ENCODE data around the gene PPP3CA. TPM values are rescaled to one million over a fixed set of nuclear protein-coding genes. Genes with fewer than 3 reads are reported as not detected.

PPP3CA gene
- total and polyA plus RNA-seq, 3 donors from 2014 or later, result 19.1 to 44.5 (median 39.1) TPM

DNA sequence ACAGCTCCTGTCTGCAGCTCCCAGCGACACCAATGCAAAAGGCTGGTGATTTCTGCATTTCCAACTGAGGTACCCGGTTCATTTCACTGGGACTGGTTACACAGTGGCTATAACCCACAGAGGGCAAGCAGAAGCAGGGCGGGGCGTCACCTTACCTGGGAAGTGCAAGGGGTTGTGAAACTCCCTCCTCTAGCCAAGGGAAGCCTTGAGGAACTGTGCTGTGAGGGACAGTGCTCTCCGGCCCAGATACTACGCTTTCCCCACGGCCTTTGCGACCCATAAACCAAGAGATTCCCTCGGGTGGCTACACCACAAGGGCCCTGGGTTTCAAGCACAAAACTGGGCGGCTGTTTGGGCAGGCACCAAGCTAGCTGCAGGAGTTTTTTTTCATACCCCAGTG lies 218.9 kb downstream of the PPP3CA start:
- Histone ChIP-seq H3K36me3 (ENCODE audit: low read depth, missing control alignments) (no peaks in the 10 kb centered on the region), H3K4me3 (no peak overlapping the region), H3K4me1 (no peaks in the 10 kb centered on the region), H3K27ac (no peak overlapping the region), H3K27me3 (no peaks in the 10 kb centered on the region), H3K9me3 (no peaks in the 10 kb centered on the region)
- TF ChIP-seq, protein P1, sequence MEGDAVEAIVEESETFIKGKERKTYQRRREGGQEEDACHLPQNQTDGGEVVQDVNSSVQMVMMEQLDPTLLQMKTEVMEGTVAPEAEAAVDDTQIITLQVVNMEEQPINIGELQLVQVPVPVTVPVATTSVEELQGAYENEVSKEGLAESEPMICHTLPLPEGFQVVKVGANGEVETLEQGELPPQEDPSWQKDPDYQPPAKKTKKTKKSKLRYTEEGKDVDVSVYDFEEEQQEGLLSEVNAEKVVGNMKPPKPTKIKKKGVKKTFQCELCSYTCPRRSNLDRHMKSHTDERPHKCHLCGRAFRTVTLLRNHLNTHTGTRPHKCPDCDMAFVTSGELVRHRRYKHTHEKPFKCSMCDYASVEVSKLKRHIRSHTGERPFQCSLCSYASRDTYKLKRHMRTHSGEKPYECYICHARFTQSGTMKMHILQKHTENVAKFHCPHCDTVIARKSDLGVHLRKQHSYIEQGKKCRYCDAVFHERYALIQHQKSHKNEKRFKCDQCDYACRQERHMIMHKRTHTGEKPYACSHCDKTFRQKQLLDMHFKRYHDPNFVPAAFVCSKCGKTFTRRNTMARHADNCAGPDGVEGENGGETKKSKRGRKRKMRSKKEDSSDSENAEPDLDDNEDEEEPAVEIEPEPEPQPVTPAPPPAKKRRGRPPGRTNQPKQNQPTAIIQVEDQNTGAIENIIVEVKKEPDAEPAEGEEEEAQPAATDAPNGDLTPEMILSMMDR (IDR thresholded peaks at IDR 0.05), result no peak
- no peak for TF ChIP-seq POLR2A (IDR thresholded peaks at IDR 0.05)
- no peak for DNase-seq
- intact Hi-C loops (cut with DNase I; ENCODE audit: low total_unique reads), result no loop called here
- WGBS, 2 donors, result 96 to 97% methylated on average over 10 of the region's 10 CpGs

DNA sequence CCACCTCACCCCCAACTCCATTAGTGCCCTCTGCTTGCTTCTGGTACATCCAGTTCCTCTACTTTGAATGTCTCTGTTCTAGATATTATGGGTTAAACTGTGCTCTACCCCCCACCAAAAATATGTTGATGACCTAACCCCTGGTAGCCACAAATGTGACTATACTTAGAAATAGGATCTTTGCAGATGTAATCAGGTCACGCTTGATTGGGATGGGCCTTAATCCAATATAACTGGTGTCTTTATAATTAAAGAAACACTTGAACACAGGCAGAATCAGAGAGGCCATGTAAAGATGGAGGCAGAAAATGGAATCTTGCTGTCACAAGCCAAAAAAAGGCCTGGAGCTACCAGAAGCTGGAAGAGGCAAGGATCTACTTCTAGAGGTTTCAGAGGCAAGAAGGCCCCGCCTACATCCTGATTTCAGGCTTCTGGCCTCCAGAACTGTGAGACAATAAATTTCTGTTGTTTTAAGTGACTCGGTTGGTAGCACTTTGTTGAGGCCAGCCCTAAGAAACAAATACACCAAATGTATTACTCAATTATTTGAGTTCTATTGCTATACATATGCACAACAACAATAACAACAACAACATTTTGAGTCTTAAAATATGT lies 220.0 kb downstream of the PPP3CA start:
- Histone ChIP-seq H3K4me3 (no peak overlapping the region), H3K4me1 (no peaks in the 10 kb centered on the region), H3K27ac (no peak overlapping the region), H3K36me3 (ENCODE audit: low read depth, missing control alignments) (no peaks in the 10 kb centered on the region), H3K27me3 (no peaks in the 10 kb centered on the region), H3K9me3 (no peaks in the 10 kb centered on the region)
- intact Hi-C loops (cut with DNase I; ENCODE audit: low total_unique reads), result no loop called here
- TF ChIP-seq POLR2A (IDR thresholded peaks at IDR 0.05), result no peak
- TF ChIP-seq, protein P1 (IDR thresholded peaks at IDR 0.05), result no peak
- no peak for DNase-seq
- 85 to 96% methylated on average over 3 of the region's 3 CpGs for WGBS, 2 donors

DNA sequence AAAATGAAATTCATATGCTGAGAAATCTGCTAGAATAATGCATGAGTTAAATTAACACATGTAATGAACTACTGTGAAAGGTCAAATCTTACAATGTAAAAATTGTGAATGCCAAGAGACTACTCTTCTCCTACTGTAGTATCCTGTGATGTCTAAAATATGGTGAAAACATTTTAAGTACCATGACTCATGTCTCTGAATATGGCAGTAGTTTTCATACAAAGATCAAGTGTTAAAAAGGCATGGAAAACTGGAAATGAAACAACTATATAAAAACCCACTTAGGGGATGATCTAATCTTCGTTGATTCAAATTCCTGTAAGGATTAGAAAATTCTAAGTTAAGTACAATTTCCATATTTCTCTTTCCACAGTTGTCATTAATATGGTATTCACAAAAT lies 221.3 kb downstream of the PPP3CA start:
- 79 to 84% methylated on average over 1 of the region's 1 CpG for WGBS, 2 donors
- no peak overlapping the region for H3K4me3 ChIP-seq
- H3K27ac ChIP-seq, result no peak overlapping the region
- no peaks in the 10 kb centered on the region for H3K4me1 ChIP-seq
- DNase-seq, result no peak
- intact Hi-C loops (cut with DNase I; ENCODE audit: low total_unique reads), result no loop called here
- no peaks in the 10 kb centered on the region for H3K9me3 ChIP-seq
- TF ChIP-seq POLR2A (IDR thresholded peaks at IDR 0.05), result no peak
- TF ChIP-seq, protein P1 (IDR thresholded peaks at IDR 0.05), result no peak
- no peaks in the 10 kb centered on the region for H3K36me3 ChIP-seq (ENCODE audit: low read depth, missing control alignments)
- no peaks in the 10 kb centered on the region for H3K27me3 ChIP-seq

GRCh38 chr4:101125045-101125942 lies 222.0 kb downstream of the PPP3CA start:
- Histone ChIP-seq H3K27ac (no peak overlapping the region), H3K27me3 (no peaks in the 10 kb centered on the region), H3K4me1 (no peaks in the 10 kb centered on the region), H3K9me3 (no peaks in the 10 kb centered on the region), H3K36me3 (ENCODE audit: low read depth, missing control alignments) (no peaks in the 10 kb centered on the region), H3K4me3 (no peak overlapping the region)
- intact Hi-C loops (cut with DNase I; ENCODE audit: low total_unique reads), result no loop called here
- DNase-seq, result no peak
- WGBS, 2 donors, result 82 to 96% methylated on average over 5 of the region's 5 CpGs
- TF ChIP-seq POLR2A (IDR thresholded peaks at IDR 0.05), result no peak
- TF ChIP-seq, protein P1 (IDR thresholded peaks at IDR 0.05), result no peak
